ENCODE data around the gene MAP3K7CL. TPM values are rescaled to one million over a fixed set of nuclear protein-coding genes. Genes with fewer than 3 reads are reported as not detected.

The MAP3K7CL gene
- total and polyA plus RNA-seq, 2 of the 8 experiments (the other 6 are each of a cell fraction or from before 2014, with no cell fraction given) = not detected

- Histone ChIP-seq H2BK15ac (ENCODE audit: low read length) (no peak overlapping the region), H2BK120ac (replicated peaks; ENCODE audit: low read depth, low read length) (no peak overlapping the region), H2AFZ (ENCODE audit: low read length) (no peak overlapping the region), H2BK12ac (ENCODE audit: low read depth, low read length) (no peak overlapping the region), H3K18ac (ENCODE audit: extremely low read depth, low read length) (no peak overlapping the region), H2AK5ac (ENCODE audit: low read depth, low read length) (no peak overlapping the region), H3K79me2 (ENCODE audit: control insufficient read depth in 1 of 2, insufficient read depth in 2 of 2, low read length in 2 of 2) (no peaks in the 10 kb centered on the region), H4K8ac (ENCODE audit: extremely low read depth, insufficient read depth, low read length) (no peak overlapping the region), H3K23ac (ENCODE audit: insufficient read length) (no peak overlapping the region), H3K23me2 (ENCODE audit: low read depth, low read length) (no peaks in the 10 kb centered on the region), H3K14ac (ENCODE audit: insufficient read length) (no peak overlapping the region), H3K4me1 (replicated peaks in 1 of 4; ENCODE audit: control insufficient read depth in 3 of 4, insufficient read depth in 4 of 4, low read length in 3 of 4) (no peaks in the 10 kb centered on the region), H4K20me1 (replicated peaks in 1 of 2; ENCODE audit: control insufficient read depth in 1 of 2, insufficient read depth in 2 of 2, low read length in 2 of 2) (no peaks in the 10 kb centered on the region), H3K4me2 (ENCODE audit: insufficient read depth in 1 of 2, low read depth in 2 of 2, low read length in 2 of 2) (no peak overlapping the region), H2BK5ac (ENCODE audit: low read depth, low read length) (no peak overlapping the region), H4K91ac (replicated peaks; ENCODE audit: insufficient read length, low read length) (no peak overlapping the region), H3K27ac (ENCODE audit: low read depth, low read length) (no peak overlapping the region), H3K56ac (replicated peaks; ENCODE audit: insufficient read length, low read depth, low read length) (no peak overlapping the region), H2BK20ac (ENCODE audit: low read length) (no peak overlapping the region), H3K4ac (replicated peaks; ENCODE audit: insufficient read length, low read depth, low read length) (no peak overlapping the region), H3K9ac (replicated peaks in 1 of 4; ENCODE audit: extremely low read depth in 1 of 4, low read depth in 3 of 4, low read length in 3 of 4) (no peak overlapping the region; a peak in 1 of 7 replicates), H3K27me3 (replicated peaks in 1 of 4; ENCODE audit: control insufficient read depth in 3 of 4, extremely low read depth in 1 of 4, insufficient read depth in 3 of 4, low read length in 3 of 4) (no peaks in the 10 kb centered on the region), H3K79me1 (ENCODE audit: low read depth, low read length) (no peaks in the 10 kb centered on the region), H3K9me3 (ENCODE audit: insufficient read depth in 2 of 2, low read depth in 1 of 2, low read length in 1 of 2) (peaks cover 3% of the 10 kb centered on the region in 2 experiments; a peak in 1 of 4 replicates), H4K5ac (ENCODE audit: insufficient read length, low read depth, low read length) (no peak overlapping the region), H3K36me3 (ENCODE audit: control insufficient read depth in 2 of 4, insufficient read depth in 4 of 4, low read length in 3 of 4) (no peaks in the 10 kb centered on the region), H3K4me3 (ENCODE audit: extremely low read depth in 1 of 4, insufficient read depth in 2 of 4, low read depth in 3 of 4, low read length in 4 of 4) (no peak overlapping the region)
- DNase-seq (ENCODE audit: low read depth in 1 of 2, low spot score in 2 of 2) (no peak), FAIRE-seq (no peak)
- WGBS, 2 experiments (ENCODE audit: extremely low coverage in 1 of 2, insufficient coverage in 1 of 2, insufficient read length in 1 of 2, insufficient replicate concordance in 2 of 2, low coverage in 1 of 2, low lambda C conversion rate in 2 of 2, missing lambda C conversion rate in 1 of 2) = 98% methylated on average over 3 of the region's 3 CpGs; no CpG with 5 or more reads in 1 of the 2 experiments
- ChIA-PET POLR2A (ENCODE audit: partially characterized antibody) (no interaction called here), CTCF (ENCODE audit: partially characterized antibody) (interaction anchor here (0.6 kb wide), 1 partner anchor 213 kb away, joined by 3 read pairs; no protein-coding TSS in a partner anchor)
- TF ChIP-seq FOSL1 (IDR thresholded peaks at IDR 0.05; ENCODE audit: insufficient read depth, low read depth, low read length) (no peak), ZNF274 (IDR thresholded peaks at IDR 0.05; ENCODE audit: borderline replicate concordance, extremely low read depth, low read length) (no peak), GTF2F1 (IDR thresholded peaks at IDR 0.05; ENCODE audit: borderline replicate concordance, low read depth, low read length) (no peak), EGR1 (IDR thresholded peaks at IDR 0.05; ENCODE audit: borderline replicate concordance, low read depth, low read length) (no peak), CBX8 (IDR thresholded peaks at IDR 0.05; ENCODE audit: borderline replicate concordance, low read depth, low read length) (no peak), RBBP5 (IDR thresholded peaks at IDR 0.05; ENCODE audit: borderline replicate concordance, low read depth, low read length) (no peak), ATF2 (IDR thresholded peaks at IDR 0.05; ENCODE audit: low read length) (no peak), CHD1 (IDR thresholded peaks at IDR 0.05; ENCODE audit: low read depth, low read length) (no peak), POLR2AphosphoS5 (IDR thresholded peaks at IDR 0.05; ENCODE audit: low read depth, low read length) (no peak), USF2 (IDR thresholded peaks at IDR 0.05; ENCODE audit: low read length) (no peak)
Observed at GRCh38 chr21:29125979-29126378, 4.5 kb upstream of the MAP3K7CL start.
